ENCODE measurements around the gene SLC35E4. TPM values are rescaled to one million over a fixed set of nuclear protein-coding genes. Genes with fewer than 3 reads are reported as not detected.

SLC35E4 gene
- total and polyA plus RNA-seq, 2 experiments from 2014 or later, result 9.1 to 16.4 TPM

DNA sequence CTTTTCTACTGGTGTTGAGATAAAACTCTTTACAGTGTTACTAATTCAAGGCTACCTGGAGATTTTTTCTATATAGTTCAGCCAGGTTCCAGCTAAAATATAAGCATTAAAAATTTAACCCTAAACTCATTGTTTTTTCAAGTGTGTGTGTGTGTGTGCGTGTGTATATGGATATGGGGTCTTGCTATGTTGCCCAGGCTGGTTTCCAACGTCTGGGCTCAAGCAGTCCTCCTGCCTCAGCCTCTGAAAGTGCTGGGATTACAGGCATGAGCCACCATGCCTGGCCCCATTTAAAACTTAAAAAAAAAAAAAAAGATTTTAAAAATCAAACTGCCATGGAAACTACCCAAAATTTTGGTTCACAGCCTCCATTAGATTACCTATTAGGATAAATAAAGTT is 39.4 kb upstream of the SLC35E4 start:
- H3K9me3 ChIP-seq (ENCODE audit: low read depth), result no peaks in the 10 kb centered on the region
- H3K4me3 ChIP-seq, result no peak overlapping the region
- no peaks in the 10 kb centered on the region for H3K9me2 ChIP-seq (ENCODE audit: insufficient read depth)
- no peaks in the 10 kb centered on the region for H3K4me1 ChIP-seq (ENCODE audit: insufficient read depth)
- peaks cover 6% of the 10 kb centered on the region for H3K79me2 ChIP-seq (ENCODE audit: insufficient read depth)
- no peaks in the 10 kb centered on the region for H3K36me3 ChIP-seq (ENCODE audit: low read depth)
- 17 to 26% methylated on average over 2 of the region's 2 CpGs for WGBS, 2 experiments (ENCODE audit: low coverage in 1 of 2, low lambda C conversion rate in 2 of 2, missing lambda C conversion rate in 2 of 2)
- H4K20me1 ChIP-seq (ENCODE audit: insufficient read depth), result no peaks in the 10 kb centered on the region
- in situ Hi-C loops (cut with MboI), result no loop called here
- no peak for DNase-seq
- no peak for TF ChIP-seq EZH2phosphoT487 (IDR thresholded peaks at IDR 0.05; ENCODE audit: insufficient read depth, low read depth)
- no peak for TF ChIP-seq EZH2 (IDR thresholded peaks at IDR 0.05; ENCODE audit: insufficient read depth, poor library complexity, severe bottlenecking)
- H3K4me2 ChIP-seq (ENCODE audit: unreplicated experiment), result no peak overlapping the region
- H3K9ac ChIP-seq, result no peak overlapping the region
- no peak overlapping the region for H2AFZ ChIP-seq
- no peak overlapping the region for H3K27ac ChIP-seq
- peaks cover 7% of the 10 kb centered on the region; the same call in 1 of the 2 replicates for H3K27me3 ChIP-seq (replicated peaks; ENCODE audit: insufficient read depth)
- H3F3A ChIP-seq (ENCODE audit: insufficient read depth), result no peaks in the 10 kb centered on the region

DNA sequence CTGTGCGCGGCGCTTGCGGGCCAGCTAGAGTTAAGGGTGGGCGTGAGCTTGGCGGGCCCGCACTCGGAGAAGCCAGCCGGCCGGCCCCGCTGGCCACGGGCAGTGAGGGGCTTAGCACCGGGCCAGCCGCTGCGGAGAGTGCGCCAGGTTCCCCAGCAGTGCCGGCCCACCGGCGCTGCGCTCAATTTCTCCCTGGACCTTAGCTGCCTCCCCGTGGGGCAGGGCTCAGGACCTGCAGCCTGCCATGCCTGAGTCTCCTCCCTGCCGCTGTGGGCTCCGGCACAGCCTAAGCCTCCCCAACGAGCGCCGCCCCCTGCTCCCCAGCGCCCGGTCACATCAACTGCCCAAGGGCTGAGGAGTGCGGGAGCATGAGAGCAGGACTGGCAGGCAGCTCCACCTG is 38.7 kb upstream of the SLC35E4 start:
- H3K9me3 ChIP-seq (ENCODE audit: low read depth), result no peaks in the 10 kb centered on the region
- WGBS, 2 experiments (ENCODE audit: low coverage in 1 of 2, low lambda C conversion rate in 2 of 2, missing lambda C conversion rate in 2 of 2), result 82 to 88% methylated on average over 14 to 29 of the region's 29 CpGs
- no peak for TF ChIP-seq EZH2 (IDR thresholded peaks at IDR 0.05; ENCODE audit: insufficient read depth, poor library complexity, severe bottlenecking)
- TF ChIP-seq EZH2phosphoT487 (IDR thresholded peaks at IDR 0.05; ENCODE audit: insufficient read depth, low read depth), result no peak
- H2AFZ ChIP-seq, result no peak overlapping the region
- no peaks in the 10 kb centered on the region for H4K20me1 ChIP-seq (ENCODE audit: insufficient read depth)
- H3K9ac ChIP-seq, result no peak overlapping the region
- H3K27ac ChIP-seq, result no peak overlapping the region
- H3K36me3 ChIP-seq (ENCODE audit: low read depth), result no peaks in the 10 kb centered on the region
- in situ Hi-C loops (cut with MboI), result no loop called here
- no peak for DNase-seq
- H3K4me1 ChIP-seq (ENCODE audit: insufficient read depth), result no peaks in the 10 kb centered on the region
- H3K27me3 ChIP-seq (replicated peaks; ENCODE audit: insufficient read depth), result peaks cover 7% of the 10 kb centered on the region; the same call in 1 of the 2 replicates
- no peaks in the 10 kb centered on the region for H3K9me2 ChIP-seq (ENCODE audit: insufficient read depth)
- H3K4me3 ChIP-seq, result no peak overlapping the region
- H3K79me2 ChIP-seq (ENCODE audit: insufficient read depth), result no peaks in the 10 kb centered on the region
- H3F3A ChIP-seq (ENCODE audit: insufficient read depth), result no peaks in the 10 kb centered on the region
- no peak overlapping the region for H3K4me2 ChIP-seq (ENCODE audit: unreplicated experiment)

DNA sequence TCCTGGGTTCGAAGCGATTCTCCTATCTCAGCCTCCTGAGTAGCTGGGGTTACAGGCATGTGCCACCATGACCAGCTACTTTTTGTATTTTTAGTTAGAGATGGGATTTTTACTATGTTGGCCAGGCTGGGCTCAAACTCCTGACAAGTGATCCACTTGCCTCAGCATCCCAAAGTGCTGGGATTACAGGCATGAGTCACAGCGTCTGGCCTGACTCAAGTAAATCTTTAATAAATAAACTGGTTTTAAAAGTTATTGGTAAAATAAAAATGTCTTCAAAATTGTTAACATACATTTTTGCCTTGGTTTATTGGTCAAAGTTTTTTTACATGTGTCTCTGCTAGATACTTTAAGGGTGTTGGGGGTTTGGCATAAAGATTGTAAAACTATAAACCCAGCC is 36.6 kb upstream of the SLC35E4 start:
- in situ Hi-C loops (cut with MboI), result no loop called here
- no peak overlapping the region for H3K27ac ChIP-seq
- peaks cover 7% of the 10 kb centered on the region; the same call in 1 of the 2 replicates for H3K27me3 ChIP-seq (replicated peaks; ENCODE audit: insufficient read depth)
- no peaks in the 10 kb centered on the region for H3K4me1 ChIP-seq (ENCODE audit: insufficient read depth)
- H3K9ac ChIP-seq, result no peak overlapping the region
- no peak overlapping the region for H2AFZ ChIP-seq
- no peaks in the 10 kb centered on the region for H3F3A ChIP-seq (ENCODE audit: insufficient read depth)
- H3K4me2 ChIP-seq (ENCODE audit: unreplicated experiment), result no peak overlapping the region
- DNase-seq, result no peak
- WGBS, 2 experiments (ENCODE audit: low coverage in 1 of 2, low lambda C conversion rate in 2 of 2, missing lambda C conversion rate in 2 of 2), result 86 to 93% methylated on average over 3 of the region's 3 CpGs
- H3K9me2 ChIP-seq (ENCODE audit: insufficient read depth), result no peaks in the 10 kb centered on the region
- H3K4me3 ChIP-seq, result no peak overlapping the region
- H4K20me1 ChIP-seq (ENCODE audit: insufficient read depth), result no peaks in the 10 kb centered on the region
- H3K9me3 ChIP-seq (ENCODE audit: low read depth), result no peaks in the 10 kb centered on the region
- no peaks in the 10 kb centered on the region for H3K36me3 ChIP-seq (ENCODE audit: low read depth)
- no peak for TF ChIP-seq EZH2phosphoT487 (IDR thresholded peaks at IDR 0.05; ENCODE audit: insufficient read depth, low read depth)
- no peak for TF ChIP-seq EZH2 (IDR thresholded peaks at IDR 0.05; ENCODE audit: insufficient read depth, poor library complexity, severe bottlenecking)
- H3K79me2 ChIP-seq (ENCODE audit: insufficient read depth), result no peaks in the 10 kb centered on the region

DNA sequence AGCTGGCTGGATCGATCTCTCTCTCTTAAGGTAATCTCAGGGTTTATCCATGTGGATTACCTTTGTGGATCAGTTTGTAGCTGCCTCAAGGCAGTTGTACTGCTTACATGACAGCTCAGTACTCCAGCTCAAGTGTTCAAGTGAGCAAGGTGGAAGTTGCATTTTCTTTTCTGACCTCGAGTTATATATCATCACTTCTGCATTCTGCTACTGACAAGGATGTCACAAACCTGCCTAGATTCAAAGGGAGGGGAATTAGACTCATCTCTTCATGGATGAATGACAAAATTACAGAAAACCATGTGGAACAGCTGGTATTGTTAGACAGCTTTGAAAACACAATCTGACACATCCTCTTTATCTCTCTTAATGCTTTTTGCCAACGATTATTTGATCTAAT is 34.7 kb upstream of the SLC35E4 start:
- H3K9ac ChIP-seq, result no peak overlapping the region
- no peak overlapping the region for H3K4me3 ChIP-seq
- no peak for DNase-seq
- H3F3A ChIP-seq (ENCODE audit: insufficient read depth), result no peaks in the 10 kb centered on the region
- no peak overlapping the region for H2AFZ ChIP-seq
- no peaks in the 10 kb centered on the region for H3K9me2 ChIP-seq (ENCODE audit: insufficient read depth)
- TF ChIP-seq EZH2 (IDR thresholded peaks at IDR 0.05; ENCODE audit: insufficient read depth, poor library complexity, severe bottlenecking), result no peak
- 43 to 44% methylated on average over 3 of the region's 3 CpGs for WGBS, 2 experiments (ENCODE audit: low coverage in 1 of 2, low lambda C conversion rate in 2 of 2, missing lambda C conversion rate in 2 of 2)
- H3K79me2 ChIP-seq (ENCODE audit: insufficient read depth), result no peaks in the 10 kb centered on the region
- no peaks in the 10 kb centered on the region for H4K20me1 ChIP-seq (ENCODE audit: insufficient read depth)
- H3K4me2 ChIP-seq (ENCODE audit: unreplicated experiment), result no peak overlapping the region
- no peaks in the 10 kb centered on the region for H3K36me3 ChIP-seq (ENCODE audit: low read depth)
- peaks cover 3% of the 10 kb centered on the region; the same call in 1 of the 2 replicates for H3K27me3 ChIP-seq (replicated peaks; ENCODE audit: insufficient read depth)
- H3K27ac ChIP-seq, result no peak overlapping the region
- H3K4me1 ChIP-seq (ENCODE audit: insufficient read depth), result peaks cover 4% of the 10 kb centered on the region; the same call in 1 of the 2 replicates
- in situ Hi-C loops (cut with MboI), result no loop called here
- H3K9me3 ChIP-seq (ENCODE audit: low read depth), result no peaks in the 10 kb centered on the region

DNA sequence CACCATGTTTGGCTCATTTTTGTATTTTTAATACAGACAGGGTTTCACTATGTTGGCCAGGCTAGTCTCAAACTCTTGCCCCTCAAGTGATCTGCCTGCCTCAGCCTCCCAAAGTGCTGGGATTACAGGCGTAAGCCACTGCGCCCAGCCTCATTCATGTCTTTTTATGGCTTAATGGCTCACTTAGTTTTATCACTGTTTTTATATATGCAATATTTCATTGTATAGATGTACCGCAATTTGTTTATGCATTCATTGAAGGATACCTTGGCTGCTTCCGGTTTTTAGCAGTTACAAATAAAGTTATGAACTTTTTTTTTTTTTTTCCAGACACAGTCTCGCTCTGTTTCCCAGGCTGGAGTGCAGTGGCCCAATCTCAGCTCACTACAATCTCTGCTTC is 34.1 kb upstream of the SLC35E4 start:
- TF ChIP-seq EZH2 (IDR thresholded peaks at IDR 0.05; ENCODE audit: insufficient read depth, poor library complexity, severe bottlenecking) (no peak), EZH2phosphoT487 (IDR thresholded peaks at IDR 0.05; ENCODE audit: insufficient read depth, low read depth) (no peak)
- Histone ChIP-seq H3K4me3 (no peak overlapping the region), H3K4me2 (ENCODE audit: unreplicated experiment) (no peak overlapping the region), H3K36me3 (ENCODE audit: low read depth) (no peaks in the 10 kb centered on the region), H3K79me2 (ENCODE audit: insufficient read depth) (no peaks in the 10 kb centered on the region), H3K9me2 (ENCODE audit: insufficient read depth) (no peaks in the 10 kb centered on the region), H4K20me1 (ENCODE audit: insufficient read depth) (no peaks in the 10 kb centered on the region), H3F3A (ENCODE audit: insufficient read depth) (no peaks in the 10 kb centered on the region), H3K9ac (no peak overlapping the region), H3K4me1 (ENCODE audit: insufficient read depth) (peaks cover 6% of the 10 kb centered on the region; the same call in 1 of the 2 replicates), H3K9me3 (ENCODE audit: low read depth) (no peaks in the 10 kb centered on the region), H2AFZ (no peak overlapping the region), H3K27me3 (replicated peaks; ENCODE audit: insufficient read depth) (no peaks in the 10 kb centered on the region), H3K27ac (no peak overlapping the region)
- in situ Hi-C loops (cut with MboI), result no loop called here
- no peak for DNase-seq
- 52 to 56% methylated on average over 5 of the region's 5 CpGs for WGBS, 2 experiments (ENCODE audit: low coverage in 1 of 2, low lambda C conversion rate in 2 of 2, missing lambda C conversion rate in 2 of 2)
